ENCODE data around the gene MTR. TPM values are rescaled to one million over a fixed set of nuclear protein-coding genes. Genes with fewer than 3 reads are reported as not detected.

Gene MTR
- total and polyA plus RNA-seq, 11 donors = 11.8 to 84.2 (median 47.4) TPM

- H3K27me3 ChIP-seq = no peaks in the 10 kb centered on the region
- peaks cover 0 to 66% (median 13%) of the 10 kb centered on the region in 12 donors for H3K4me1 ChIP-seq
- ATAC-seq (no peak), DNase-seq (no peak)
- peak overlapping the region; percentile 52 to 87 (median 79) for H3K27ac ChIP-seq
- TF ChIP-seq POLR2A (IDR thresholded peaks at IDR 0.05) (no peak), CTCF (IDR thresholded peaks at IDR 0.05) (peak in 2 of 12 donors; percentile 13 to 21)
- H3K9me3 ChIP-seq = no peaks in the 10 kb centered on the region
- no peak overlapping the region for H3K4me3 ChIP-seq
- intact Hi-C loops (cut with DNase I) = loop anchor here in 1 of 10 donors (5.0 kb wide), 1 partner anchor 61 kb away; the partner anchor contains the start of gene ACTN2
- peaks cover 0 to 91% (median 52%) of the 10 kb centered on the region in 9 donors for H3K36me3 ChIP-seq
- WGBS, 4 donors = 55 to 60% (median 59%) methylated on average over 5 of the region's 5 CpGs
These were observed 46.7 kb upstream of the MTR start for GRCh38 chr1:236748268-236748870.

- Histone ChIP-seq H3K9me3 (no peaks in the 10 kb centered on the region), H3K4me1 (peaks cover 0 to 67% (median 12%) of the 10 kb centered on the region in 12 donors), H3K27ac (peak overlapping the region in 2 of 12 donors; percentile 44 to 47), H3K36me3 (peaks cover 0 to 87% (median 45%) of the 10 kb centered on the region in 9 donors), H3K4me3 (no peak overlapping the region), H3K27me3 (no peaks in the 10 kb centered on the region)
- DNase-seq (no peak), ATAC-seq (no peak)
- TF ChIP-seq CTCF (IDR thresholded peaks at IDR 0.05) = no peak
- no peak for TF ChIP-seq POLR2A (IDR thresholded peaks at IDR 0.05)
- WGBS, 4 donors = 53 to 69% (median 62%) methylated on average over 3 of the region's 3 CpGs
- intact Hi-C loops (cut with DNase I) = no loop called here
These were observed 44.2 kb upstream of the MTR start for GRCh38 chr1:236750928-236751327.

GRCh38 chr1:236751385-236751784 lies 43.7 kb upstream of the MTR start:
- WGBS, 4 donors = 69 to 77% (median 72%) methylated on average over 16 of the region's 16 CpGs
- Histone ChIP-seq H3K4me3 (no peak overlapping the region), H3K4me1 (peaks cover 0 to 62% (median 12%) of the 10 kb centered on the region in 12 donors), H3K36me3 (peaks cover 0 to 83% (median 45%) of the 10 kb centered on the region in 9 donors), H3K27ac (peak overlapping the region in 4 of 12 donors; percentile 2 to 47 (median 45)), H3K27me3 (no peaks in the 10 kb centered on the region), H3K9me3 (no peaks in the 10 kb centered on the region)
- ATAC-seq = no peak
- DNase-seq = no peak
- TF ChIP-seq CTCF (IDR thresholded peaks at IDR 0.05) (no peak), POLR2A (IDR thresholded peaks at IDR 0.05) (no peak)
- intact Hi-C loops (cut with DNase I) = no loop called here

- 52 to 62% (median 59%) methylated on average over 4 of the region's 4 CpGs for WGBS, 4 donors
- peak overlapping the region in 4 of 12 donors; percentile 2 to 47 (median 45) for H3K27ac ChIP-seq
- no peak for ATAC-seq
These were observed 43.2 kb upstream of the MTR start for GRCh38 chr1:236751935-236752334.

More at GRCh38 chr1:236751935-236752334, 43.2 kb upstream of the MTR start:
- Histone ChIP-seq H3K9me3 (no peaks in the 10 kb centered on the region), H3K27me3 (no peaks in the 10 kb centered on the region), H3K4me1 (peaks cover 0 to 58% (median 12%) of the 10 kb centered on the region in 12 donors), H3K4me3 (no peak overlapping the region), H3K36me3 (peaks cover 0 to 82% (median 45%) of the 10 kb centered on the region in 9 donors)
- no peak for DNase-seq
- intact Hi-C loops (cut with DNase I) = no loop called here
- no peak for TF ChIP-seq POLR2A (IDR thresholded peaks at IDR 0.05)
- TF ChIP-seq CTCF (IDR thresholded peaks at IDR 0.05) = no peak

All from heart left ventricle (tissue), 16 donors.